OCI-LY7 (cell line): ENCODE measurements around the gene KLHL8.

ENCODE experiments used
- EZH2phosphoT487 ChIP-seq: fragments of 200-600 bp; sonication (generic); IDR thresholded peaks from 2 replicates; pipeline ENCODE4 v1.6.1; 2018; ENCODE audit warnings: low read depth, borderline replicate concordance, mild to moderate bottlenecking, mixed run types, antibody characterized with exemption, low read length, moderate library complexity, mixed read lengths
- TF ChIP-seq, protein P1 (sequence below): fragments of 200-600 bp; sonication (generic); conservative IDR thresholded peaks from 2 replicates; pipeline ENCODE4 v1.5.1; 2014; ENCODE audit warnings: mild to moderate bottlenecking, antibody characterized with exemption, low read length, moderate library complexity, mixed read lengths

DNA sequence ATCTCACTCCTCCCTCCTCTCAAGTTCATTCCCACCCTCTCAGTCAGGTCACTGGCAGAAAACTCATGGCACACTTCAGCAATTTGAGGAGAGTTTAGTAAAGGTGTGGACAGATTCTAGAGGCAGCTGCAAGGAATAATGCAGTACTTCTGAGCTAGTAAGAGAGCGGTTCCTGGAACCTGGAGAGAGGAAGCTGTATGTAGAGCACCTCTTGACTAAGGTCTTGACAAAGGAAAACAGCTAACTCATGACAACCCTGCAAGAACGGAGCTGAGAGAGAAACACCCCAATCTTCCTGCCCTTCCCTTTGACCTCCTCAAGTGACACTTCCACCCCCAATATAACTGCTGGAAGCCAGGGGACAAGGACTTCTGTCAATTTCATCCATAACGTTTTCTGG lies 9.6 kb upstream of the KLHL8 start:
- TF ChIP-seq, protein P1, sequence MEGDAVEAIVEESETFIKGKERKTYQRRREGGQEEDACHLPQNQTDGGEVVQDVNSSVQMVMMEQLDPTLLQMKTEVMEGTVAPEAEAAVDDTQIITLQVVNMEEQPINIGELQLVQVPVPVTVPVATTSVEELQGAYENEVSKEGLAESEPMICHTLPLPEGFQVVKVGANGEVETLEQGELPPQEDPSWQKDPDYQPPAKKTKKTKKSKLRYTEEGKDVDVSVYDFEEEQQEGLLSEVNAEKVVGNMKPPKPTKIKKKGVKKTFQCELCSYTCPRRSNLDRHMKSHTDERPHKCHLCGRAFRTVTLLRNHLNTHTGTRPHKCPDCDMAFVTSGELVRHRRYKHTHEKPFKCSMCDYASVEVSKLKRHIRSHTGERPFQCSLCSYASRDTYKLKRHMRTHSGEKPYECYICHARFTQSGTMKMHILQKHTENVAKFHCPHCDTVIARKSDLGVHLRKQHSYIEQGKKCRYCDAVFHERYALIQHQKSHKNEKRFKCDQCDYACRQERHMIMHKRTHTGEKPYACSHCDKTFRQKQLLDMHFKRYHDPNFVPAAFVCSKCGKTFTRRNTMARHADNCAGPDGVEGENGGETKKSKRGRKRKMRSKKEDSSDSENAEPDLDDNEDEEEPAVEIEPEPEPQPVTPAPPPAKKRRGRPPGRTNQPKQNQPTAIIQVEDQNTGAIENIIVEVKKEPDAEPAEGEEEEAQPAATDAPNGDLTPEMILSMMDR = no peak
- TF ChIP-seq EZH2phosphoT487 = no peak
